Renal pelvis (tissue), 4 donors: Measurements from ENCODE around the gene AANAT. TPM values are rescaled to one million over a fixed set of nuclear protein-coding genes. Genes with fewer than 3 reads are reported as not detected.

Experiments used
- DNase-seq: peaks from one replicate; pipeline ENCODE4 v3.0.0-alpha.2; 2013
- polyA plus RNA-seq, 3 donors: library from polyadenylated mRNA; unstranded; fragments of 120-200 nt; gene quantifications; one replicate each; pipeline ENCODE4 v1.2.1, GENCODE V29; 2013; ENCODE audit not compliant: insufficient read length in 3 of 3

AANAT gene
- polyA plus RNA-seq, 3 donors: 0.21 to 0.84 (median 0.35) TPM

GRCh38 chr17:76441686-76442340 lies 25.6 kb upstream of the AANAT start:
- no peak for DNase-seq

GRCh38 chr17:76442341-76443338 lies 24.8 kb upstream of the AANAT start:
- DNase-seq: no peak

- no peak for DNase-seq
These were observed 22.7 kb upstream of the AANAT start for GRCh38 chr17:76444518-76445311.

GRCh38 chr17:76445697-76446448 lies 21.5 kb upstream of the AANAT start:
- no peak for DNase-seq

- no peak for DNase-seq
These were observed 20.8 kb upstream of the AANAT start for GRCh38 chr17:76446449-76447231.

- DNase-seq: no peak
These were observed 19.3 kb upstream of the AANAT start for GRCh38 chr17:76447931-76448652.

GRCh38 chr17:76449126-76449525 lies 18.3 kb upstream of the AANAT start:
- DNase-seq: no peak

GRCh38 chr17:76451506-76451905 lies 15.9 kb upstream of the AANAT start:
- DNase-seq: no peak

- DNase-seq: no peak
These were observed 15.2 kb upstream of the AANAT start for GRCh38 chr17:76452127-76452659.

GRCh38 chr17:76452660-76453430 lies 14.6 kb upstream of the AANAT start, which contains the start of gene UBE2O:
Gene UBE2O, minus strand, starts transcription at chr17:76453152. Its CDS starts 11 bp downstream, at chr17:76453141.
- DNase-seq: peak; percentile 85

- no peak for DNase-seq
These were observed 14.0 kb upstream of the AANAT start for GRCh38 chr17:76453431-76453743.

- DNase-seq: no peak
These were observed 8.6 kb upstream of the AANAT start for GRCh38 chr17:76458580-76459490.

- no peak for DNase-seq
These were observed 7.7 kb upstream of the AANAT start for GRCh38 chr17:76459674-76460073.

GRCh38 chr17:76461765-76462555 lies 5.4 kb upstream of the AANAT start:
- DNase-seq: no peak

GRCh38 chr17:76462556-76463290 lies 4.7 kb upstream of the AANAT start:
- DNase-seq: no peak

GRCh38 chr17:76466775-76467130 lies 650 bp upstream of the AANAT start:
- DNase-seq: no peak
